K562 (cell line): ENCODE measurements around the gene KPNA3. TPM values are rescaled to one million over a fixed set of nuclear protein-coding genes. Genes with fewer than 3 reads are reported as not detected.

Experiments
- CBFB ChIP-seq: sonication (generic); formaldehyde crosslinking; IDR thresholded peaks from 2 replicates; pipeline ENCODE4 v1.4.0; 2020; ENCODE audit warnings: mild to moderate bottlenecking, missing genetic modification reagents
- CEBPG ChIP-seq, 3 experiments: fragments of 200-800 bp in 1 of 3; sonication (Bioruptor generic) in 1 of 3; sonication (generic) in 1 of 3; formaldehyde crosslinking in 1 of 3; IDR thresholded peaks in 2 of 3; conservative IDR thresholded peaks in 1 of 3; 2 replicates each; pipeline versions ENCODE4 v1.6.1 to v1.8.0; 2016 to 2022; ENCODE audit warnings: missing compliant biosample characterization in 2 of 3, missing genetic modification characterization in 2 of 3, mild to moderate bottlenecking in 1 of 3, missing genetic modification reagents in 1 of 3
- CXXC5 ChIP-seq: fragments of 250-450 bp; sonication (Bioruptor Pico); IDR thresholded peaks from 2 replicates; pipeline ENCODE4 v1.8.0; 2022; ENCODE audit warnings: inconsistent platforms, mild to moderate bottlenecking, moderate library complexity
- E2F1 ChIP-seq: sonication (generic); formaldehyde crosslinking; IDR thresholded peaks from 2 replicates; pipeline ENCODE4 v1.8.1; 2023; ENCODE audit warnings: mild to moderate bottlenecking, missing genetic modification reagents, moderate library complexity
- HNRNPLL ChIP-seq: fragments of 200-400 bp; formaldehyde crosslinking; IDR thresholded peaks from 2 replicates; pipeline ENCODE4 v1.6.1; 2017; ENCODE audit warnings: low read length, low read depth, mild to moderate bottlenecking; ENCODE audit not compliant: poor library complexity, severe bottlenecking
- KDM5B ChIP-seq: fragments of 200-600 bp; sonication (generic); IDR thresholded peaks from 2 replicates; pipeline ENCODE4 v1.6.1; 2012; ENCODE audit warnings: low read depth, mild to moderate bottlenecking, moderate library complexity, low read length, control low read depth, inconsistent platforms; ENCODE audit not compliant: insufficient replicate concordance
- MAZ ChIP-seq, 2 experiments: fragments of 450-650 bp in 1 of 2; sonication (generic) in 1 of 2; formaldehyde crosslinking; IDR thresholded peaks in 1 of 2; conservative IDR thresholded peaks in 1 of 2; 2 replicates each; pipeline versions ENCODE4 v1.4.0 to v1.5.0; 2020; ENCODE audit warnings: mild to moderate bottlenecking in 1 of 2, missing genetic modification reagents in 1 of 2
- POLR2G ChIP-seq: fragments of 200-400 bp; formaldehyde crosslinking; IDR thresholded peaks from 2 replicates; pipeline ENCODE4 v1.6.1; 2017; ENCODE audit warnings: low read depth, mild to moderate bottlenecking, antibody characterized with exemption, low read length, moderate library complexity
- RBM25 ChIP-seq: fragments of 200-400 bp; formaldehyde crosslinking; IDR thresholded peaks from 2 replicates; pipeline ENCODE4 v1.6.1; 2018; ENCODE audit warnings: low read length, low read depth, moderate library complexity; ENCODE audit not compliant: severe bottlenecking
- RCOR1 ChIP-seq, 2 experiments: IDR thresholded peaks; 2 replicates each; pipeline ENCODE4 v1.6.1; 2012; ENCODE audit warnings: low read depth in 2 of 2, low read length in 2 of 2, borderline replicate concordance in 1 of 2, improper control_type of control experiment in 1 of 2
- TCF3 ChIP-seq: sonication (generic); formaldehyde crosslinking; IDR thresholded peaks from 2 replicates; pipeline ENCODE4 v1.4.0; 2020; ENCODE audit warnings: mild to moderate bottlenecking, missing genetic modification reagents
- ZKSCAN8 ChIP-seq: fragments of 200-800 bp; sonication (Bioruptor generic); IDR thresholded peaks from 2 replicates; pipeline ENCODE4 v1.6.1; 2016; ENCODE audit warnings: missing genetic modification characterization, missing compliant biosample characterization
- polyA plus RNA-seq, 8 experiments: library from polyadenylated mRNA; depleted of rRNA in 4 of 8; stranded (reverse) in 5 of 8; unstranded in 3 of 8; fragments of >200 nt; fragmentation: Nextera tagmentation in 2 of 8; fragmentation: Illumina TruSeq in 1 of 8; extraction: Ambion mirVana in 2 of 8; extraction: Trizol in 1 of 8; gene quantifications; 2 replicates each; pipeline versions ENCODE4 v1.2.1 to v1.2.3, GENCODE V29; 2011 to 2014; ENCODE audit warnings: inconsistent platforms in 1 of 8, missing spikeins in 1 of 8
- total RNA-seq, 7 experiments: library from RNA; depleted of rRNA in 6 of 7; stranded (reverse); fragments of >200 nt in 6 of 7; fragmentation: Illumina TruSeq in 2 of 7; extraction: Trizol in 2 of 7; gene quantifications; 2 replicates each; pipeline versions ENCODE4 v1.2.1 to v1.2.3, GENCODE V29; 2011 to 2021; ENCODE audit warnings: low replicate concordance in 1 of 7
- TF ChIP-seq, protein P1 (sequence below): fragments of 450-650 bp; IDR thresholded peaks from 2 replicates; pipeline ENCODE4 v1.6.1; 2016; ENCODE audit warnings: mild to moderate bottlenecking, moderate library complexity

Gene KPNA3
- total and polyA plus RNA-seq, 9 of the 15 experiments (the other 6 are each of a cell fraction or from before 2014, with no cell fraction given) = 8.5 to 23.4 (median 15.7) TPM

- TF ChIP-seq, protein P1, sequence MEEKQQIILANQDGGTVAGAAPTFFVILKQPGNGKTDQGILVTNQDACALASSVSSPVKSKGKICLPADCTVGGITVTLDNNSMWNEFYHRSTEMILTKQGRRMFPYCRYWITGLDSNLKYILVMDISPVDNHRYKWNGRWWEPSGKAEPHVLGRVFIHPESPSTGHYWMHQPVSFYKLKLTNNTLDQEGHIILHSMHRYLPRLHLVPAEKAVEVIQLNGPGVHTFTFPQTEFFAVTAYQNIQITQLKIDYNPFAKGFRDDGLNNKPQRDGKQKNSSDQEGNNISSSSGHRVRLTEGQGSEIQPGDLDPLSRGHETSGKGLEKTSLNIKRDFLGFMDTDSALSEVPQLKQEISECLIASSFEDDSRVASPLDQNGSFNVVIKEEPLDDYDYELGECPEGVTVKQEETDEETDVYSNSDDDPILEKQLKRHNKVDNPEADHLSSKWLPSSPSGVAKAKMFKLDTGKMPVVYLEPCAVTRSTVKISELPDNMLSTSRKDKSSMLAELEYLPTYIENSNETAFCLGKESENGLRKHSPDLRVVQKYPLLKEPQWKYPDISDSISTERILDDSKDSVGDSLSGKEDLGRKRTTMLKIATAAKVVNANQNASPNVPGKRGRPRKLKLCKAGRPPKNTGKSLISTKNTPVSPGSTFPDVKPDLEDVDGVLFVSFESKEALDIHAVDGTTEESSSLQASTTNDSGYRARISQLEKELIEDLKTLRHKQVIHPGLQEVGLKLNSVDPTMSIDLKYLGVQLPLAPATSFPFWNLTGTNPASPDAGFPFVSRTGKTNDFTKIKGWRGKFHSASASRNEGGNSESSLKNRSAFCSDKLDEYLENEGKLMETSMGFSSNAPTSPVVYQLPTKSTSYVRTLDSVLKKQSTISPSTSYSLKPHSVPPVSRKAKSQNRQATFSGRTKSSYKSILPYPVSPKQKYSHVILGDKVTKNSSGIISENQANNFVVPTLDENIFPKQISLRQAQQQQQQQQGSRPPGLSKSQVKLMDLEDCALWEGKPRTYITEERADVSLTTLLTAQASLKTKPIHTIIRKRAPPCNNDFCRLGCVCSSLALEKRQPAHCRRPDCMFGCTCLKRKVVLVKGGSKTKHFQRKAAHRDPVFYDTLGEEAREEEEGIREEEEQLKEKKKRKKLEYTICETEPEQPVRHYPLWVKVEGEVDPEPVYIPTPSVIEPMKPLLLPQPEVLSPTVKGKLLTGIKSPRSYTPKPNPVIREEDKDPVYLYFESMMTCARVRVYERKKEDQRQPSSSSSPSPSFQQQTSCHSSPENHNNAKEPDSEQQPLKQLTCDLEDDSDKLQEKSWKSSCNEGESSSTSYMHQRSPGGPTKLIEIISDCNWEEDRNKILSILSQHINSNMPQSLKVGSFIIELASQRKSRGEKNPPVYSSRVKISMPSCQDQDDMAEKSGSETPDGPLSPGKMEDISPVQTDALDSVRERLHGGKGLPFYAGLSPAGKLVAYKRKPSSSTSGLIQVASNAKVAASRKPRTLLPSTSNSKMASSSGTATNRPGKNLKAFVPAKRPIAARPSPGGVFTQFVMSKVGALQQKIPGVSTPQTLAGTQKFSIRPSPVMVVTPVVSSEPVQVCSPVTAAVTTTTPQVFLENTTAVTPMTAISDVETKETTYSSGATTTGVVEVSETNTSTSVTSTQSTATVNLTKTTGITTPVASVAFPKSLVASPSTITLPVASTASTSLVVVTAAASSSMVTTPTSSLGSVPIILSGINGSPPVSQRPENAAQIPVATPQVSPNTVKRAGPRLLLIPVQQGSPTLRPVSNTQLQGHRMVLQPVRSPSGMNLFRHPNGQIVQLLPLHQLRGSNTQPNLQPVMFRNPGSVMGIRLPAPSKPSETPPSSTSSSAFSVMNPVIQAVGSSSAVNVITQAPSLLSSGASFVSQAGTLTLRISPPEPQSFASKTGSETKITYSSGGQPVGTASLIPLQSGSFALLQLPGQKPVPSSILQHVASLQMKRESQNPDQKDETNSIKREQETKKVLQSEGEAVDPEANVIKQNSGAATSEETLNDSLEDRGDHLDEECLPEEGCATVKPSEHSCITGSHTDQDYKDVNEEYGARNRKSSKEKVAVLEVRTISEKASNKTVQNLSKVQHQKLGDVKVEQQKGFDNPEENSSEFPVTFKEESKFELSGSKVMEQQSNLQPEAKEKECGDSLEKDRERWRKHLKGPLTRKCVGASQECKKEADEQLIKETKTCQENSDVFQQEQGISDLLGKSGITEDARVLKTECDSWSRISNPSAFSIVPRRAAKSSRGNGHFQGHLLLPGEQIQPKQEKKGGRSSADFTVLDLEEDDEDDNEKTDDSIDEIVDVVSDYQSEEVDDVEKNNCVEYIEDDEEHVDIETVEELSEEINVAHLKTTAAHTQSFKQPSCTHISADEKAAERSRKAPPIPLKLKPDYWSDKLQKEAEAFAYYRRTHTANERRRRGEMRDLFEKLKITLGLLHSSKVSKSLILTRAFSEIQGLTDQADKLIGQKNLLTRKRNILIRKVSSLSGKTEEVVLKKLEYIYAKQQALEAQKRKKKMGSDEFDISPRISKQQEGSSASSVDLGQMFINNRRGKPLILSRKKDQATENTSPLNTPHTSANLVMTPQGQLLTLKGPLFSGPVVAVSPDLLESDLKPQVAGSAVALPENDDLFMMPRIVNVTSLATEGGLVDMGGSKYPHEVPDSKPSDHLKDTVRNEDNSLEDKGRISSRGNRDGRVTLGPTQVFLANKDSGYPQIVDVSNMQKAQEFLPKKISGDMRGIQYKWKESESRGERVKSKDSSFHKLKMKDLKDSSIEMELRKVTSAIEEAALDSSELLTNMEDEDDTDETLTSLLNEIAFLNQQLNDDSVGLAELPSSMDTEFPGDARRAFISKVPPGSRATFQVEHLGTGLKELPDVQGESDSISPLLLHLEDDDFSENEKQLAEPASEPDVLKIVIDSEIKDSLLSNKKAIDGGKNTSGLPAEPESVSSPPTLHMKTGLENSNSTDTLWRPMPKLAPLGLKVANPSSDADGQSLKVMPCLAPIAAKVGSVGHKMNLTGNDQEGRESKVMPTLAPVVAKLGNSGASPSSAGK = peak; percentile 68
- TF ChIP-seq POLR2G (peak; percentile 93), RCOR1 (IDR thresholded peaks at IDR 0.05; ENCODE audit: borderline replicate concordance in 1 of 2, low read depth in 2 of 2, low read length in 2 of 2) (no peak), CBFB (CRISPR knock-in tag) (no peak), TCF3 (CRISPR knock-in tag) (no peak), CEBPG (CRISPR knock-in tag; IDR thresholded peaks at IDR 0.05) (peak; percentile 71), CEBPG (tag; conservative IDR thresholded peaks at IDR 0.05 in 1 of 2, IDR thresholded peaks at IDR 0.05 in 1 of 2) (peak in 1 of 2 experiments; percentile 87; a peak in 3 of 4 replicates), MAZ (CRISPR knock-in tag; conservative IDR thresholded peaks at IDR 0.05 in 1 of 2, IDR thresholded peaks at IDR 0.05 in 1 of 2) (peak in 1 of 2 experiments; percentile 39; a peak in 1 of 4 replicates), CXXC5 (CRISPR knock-in tag) (peak; percentile 44; the same call in 1 of the 2 replicates), ZKSCAN8 (CRISPR knock-in tag) (no peak), RBM25 (peak; percentile 9), KDM5B (peak; percentile 62), HNRNPLL (peak; percentile 49), E2F1 (no peak)
These were observed 101.3 kb downstream of the KPNA3 start, which contains the start of gene EBPL (continued) for GRCh38 chr13:49690995-49691784.
